ENCODE data around the gene RAD21L1. TPM values are rescaled to one million over a fixed set of nuclear protein-coding genes. Genes with fewer than 3 reads are reported as not detected.

The RAD21L1 gene
- total and polyA plus RNA-seq, 2 donors (not counting 3 experiments of a cell fraction or from before 2014, with no cell fraction given): 0.06 TPM; not detected in 1

- POLR2A ChIA-PET: no interaction called here
- no peaks in the 10 kb centered on the region for H3K36me3 ChIP-seq (ENCODE audit: control insufficient read depth in 2 of 2, extremely low read depth in 1 of 2, insufficient read depth in 2 of 2, low read length in 2 of 2)
- DNase-seq (ENCODE audit: low read depth, low spot score) (no peak), FAIRE-seq (no peak)
- no peaks in the 10 kb centered on the region for H3K9me3 ChIP-seq (replicated peaks; ENCODE audit: control insufficient read depth, insufficient read depth, low read length)
- H3K27ac ChIP-seq (ENCODE audit: insufficient read depth, low read depth, low read length): no peak overlapping the region
- peaks cover under 1 to 5% of the 10 kb centered on the region in 2 experiments for H3K27me3 ChIP-seq (ENCODE audit: control insufficient read depth in 2 of 2, insufficient read depth in 2 of 2, low read length in 2 of 2)
- H3K9me1 ChIP-seq (replicated peaks; ENCODE audit: control insufficient read depth, extremely low read depth, insufficient read depth, low read length): no peaks in the 10 kb centered on the region
- H3K4me3 ChIP-seq (replicated peaks in 1 of 3; ENCODE audit: insufficient read depth in 1 of 3, low read depth in 1 of 3, low read length in 3 of 3): no peak overlapping the region
- H3K9ac ChIP-seq (replicated peaks; ENCODE audit: extremely low read depth, insufficient read depth, low read length): no peak overlapping the region
- no peak overlapping the region for H3K4me2 ChIP-seq (ENCODE audit: insufficient read depth, low read length)
- CTCF ChIA-PET: interaction anchor here (0.9 kb wide), 1 partner anchor 35 kb away, joined by 3 read pairs; no protein-coding TSS in a partner anchor
- no peaks in the 10 kb centered on the region for H4K20me1 ChIP-seq (replicated peaks; ENCODE audit: control insufficient read depth, extremely low read depth, insufficient read depth, low read length)
- H3K4me1 ChIP-seq (ENCODE audit: control insufficient read depth, extremely low read depth, insufficient read depth, low read length): no peaks in the 10 kb centered on the region
- TF ChIP-seq EZH2 (IDR thresholded peaks at IDR 0.05; ENCODE audit: borderline replicate concordance, low read depth, low read length, severe bottlenecking) (no peak), GATA2 (IDR thresholded peaks at IDR 0.05; ENCODE audit: insufficient read depth, insufficient read length, low read depth, low read length) (no peak), CTCF (IDR thresholded peaks at IDR 0.05; ENCODE audit: extremely low read depth in 1 of 2, insufficient read depth in 1 of 2, low read depth in 1 of 2, low read length in 2 of 2) (no peak), FOS (IDR thresholded peaks at IDR 0.05; ENCODE audit: borderline replicate concordance, insufficient read depth, low read length) (no peak), MYC (IDR thresholded peaks at IDR 0.05; ENCODE audit: low read depth, low read length) (no peak), POLR2A (IDR thresholded peaks at IDR 0.05; ENCODE audit: low read depth, low read length) (no peak)
- no peak overlapping the region for H2AFZ ChIP-seq (ENCODE audit: low read depth, low read length)
- no peaks in the 10 kb centered on the region for H3K79me2 ChIP-seq (ENCODE audit: control insufficient read depth, insufficient read depth, low read length)
- BruUV-seq (replicated peaks): no TSS peak
- dilution Hi-C loops (cut with MboI; ENCODE audit: extremely low pct_ligation_motif_present, low sequenced_read_pairs): no loop called here
- intact Hi-C loops (cut with micrococcal nuclease): no loop called here
These were observed 47.7 kb upstream of the RAD21L1 start for GRCh38 chr20:1178103-1178502.

GRCh38 chr20:1178623-1179022 is 47.2 kb upstream of the RAD21L1 start:
- POLR2A ChIA-PET: no interaction called here
- Histone ChIP-seq H3K9me3 (replicated peaks; ENCODE audit: control insufficient read depth, insufficient read depth, low read length) (no peaks in the 10 kb centered on the region), H3K4me1 (ENCODE audit: control insufficient read depth, extremely low read depth, insufficient read depth, low read length) (no peaks in the 10 kb centered on the region), H3K27ac (ENCODE audit: insufficient read depth, low read depth, low read length) (no peak overlapping the region), H3K9ac (replicated peaks; ENCODE audit: extremely low read depth, insufficient read depth, low read length) (no peak overlapping the region), H3K9me1 (replicated peaks; ENCODE audit: control insufficient read depth, extremely low read depth, insufficient read depth, low read length) (no peaks in the 10 kb centered on the region), H3K36me3 (ENCODE audit: control insufficient read depth in 2 of 2, extremely low read depth in 1 of 2, insufficient read depth in 2 of 2, low read length in 2 of 2) (no peaks in the 10 kb centered on the region), H3K79me2 (ENCODE audit: control insufficient read depth, insufficient read depth, low read length) (no peaks in the 10 kb centered on the region), H3K27me3 (ENCODE audit: control insufficient read depth in 2 of 2, insufficient read depth in 2 of 2, low read length in 2 of 2) (peaks cover 2 to 10% of the 10 kb centered on the region in 2 experiments), H4K20me1 (replicated peaks; ENCODE audit: control insufficient read depth, extremely low read depth, insufficient read depth, low read length) (no peaks in the 10 kb centered on the region), H3K4me2 (ENCODE audit: insufficient read depth, low read length) (no peak overlapping the region), H3K4me3 (replicated peaks in 1 of 3; ENCODE audit: insufficient read depth in 1 of 3, low read depth in 1 of 3, low read length in 3 of 3) (no peak overlapping the region), H2AFZ (ENCODE audit: low read depth, low read length) (no peak overlapping the region)
- intact Hi-C loops (cut with micrococcal nuclease) (no loop called here), dilution Hi-C loops (cut with MboI; ENCODE audit: extremely low pct_ligation_motif_present, low sequenced_read_pairs) (no loop called here)
- no peak for TF ChIP-seq GATA2 (IDR thresholded peaks at IDR 0.05; ENCODE audit: insufficient read depth, insufficient read length, low read depth, low read length)
- no peak for TF ChIP-seq POLR2A (IDR thresholded peaks at IDR 0.05; ENCODE audit: low read depth, low read length)
- TF ChIP-seq MYC (IDR thresholded peaks at IDR 0.05; ENCODE audit: low read depth, low read length): no peak
- no peak for TF ChIP-seq POLR2AphosphoS5 (IDR thresholded peaks at IDR 0.05; ENCODE audit: insufficient read depth, low read depth, low read length)
- TF ChIP-seq JUN (IDR thresholded peaks at IDR 0.05; ENCODE audit: borderline replicate concordance, insufficient read depth, insufficient read length, low read depth): no peak
- TF ChIP-seq FOS (IDR thresholded peaks at IDR 0.05; ENCODE audit: borderline replicate concordance, insufficient read depth, low read length): no peak
- TF ChIP-seq MAX (IDR thresholded peaks at IDR 0.05; ENCODE audit: insufficient read depth, insufficient read length): no peak
- no peak for TF ChIP-seq EZH2 (IDR thresholded peaks at IDR 0.05; ENCODE audit: borderline replicate concordance, low read depth, low read length, severe bottlenecking)
- no peak for TF ChIP-seq CTCF (IDR thresholded peaks at IDR 0.05; ENCODE audit: extremely low read depth in 1 of 2, insufficient read depth in 1 of 2, low read depth in 1 of 2, low read length in 2 of 2)
- CTCF ChIA-PET: no interaction called here
- no TSS peak for BruUV-seq (replicated peaks)
- DNase-seq (ENCODE audit: low read depth, low spot score) (no peak), FAIRE-seq (no peak)
